ENCODE data around the gene MED13L.

MED13L gene

DNA sequence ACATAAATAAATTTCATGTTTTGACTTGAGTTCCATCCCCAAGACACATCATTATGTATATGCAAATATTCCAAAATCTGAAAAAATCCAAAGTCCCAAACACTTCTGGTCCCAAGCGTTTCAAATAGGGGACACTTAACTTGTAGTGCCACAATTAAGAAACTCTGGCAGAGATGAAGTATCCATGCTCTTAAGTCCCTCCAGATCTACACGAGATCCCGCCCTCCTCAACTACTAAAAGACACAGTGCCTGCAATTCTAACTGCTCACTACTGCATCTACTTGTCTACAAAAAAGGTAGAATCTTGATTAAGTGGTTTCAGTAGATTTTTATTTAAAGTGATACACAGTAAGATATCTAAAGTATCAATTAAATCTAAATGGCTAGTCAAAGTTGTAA is 97.0 kb downstream of the MED13L start:
- TF ChIP-seq EZH2phosphoT487 (conservative IDR thresholded peaks at IDR 0.05; ENCODE audit: low read length), result no peak
- TF ChIP-seq, protein P1, sequence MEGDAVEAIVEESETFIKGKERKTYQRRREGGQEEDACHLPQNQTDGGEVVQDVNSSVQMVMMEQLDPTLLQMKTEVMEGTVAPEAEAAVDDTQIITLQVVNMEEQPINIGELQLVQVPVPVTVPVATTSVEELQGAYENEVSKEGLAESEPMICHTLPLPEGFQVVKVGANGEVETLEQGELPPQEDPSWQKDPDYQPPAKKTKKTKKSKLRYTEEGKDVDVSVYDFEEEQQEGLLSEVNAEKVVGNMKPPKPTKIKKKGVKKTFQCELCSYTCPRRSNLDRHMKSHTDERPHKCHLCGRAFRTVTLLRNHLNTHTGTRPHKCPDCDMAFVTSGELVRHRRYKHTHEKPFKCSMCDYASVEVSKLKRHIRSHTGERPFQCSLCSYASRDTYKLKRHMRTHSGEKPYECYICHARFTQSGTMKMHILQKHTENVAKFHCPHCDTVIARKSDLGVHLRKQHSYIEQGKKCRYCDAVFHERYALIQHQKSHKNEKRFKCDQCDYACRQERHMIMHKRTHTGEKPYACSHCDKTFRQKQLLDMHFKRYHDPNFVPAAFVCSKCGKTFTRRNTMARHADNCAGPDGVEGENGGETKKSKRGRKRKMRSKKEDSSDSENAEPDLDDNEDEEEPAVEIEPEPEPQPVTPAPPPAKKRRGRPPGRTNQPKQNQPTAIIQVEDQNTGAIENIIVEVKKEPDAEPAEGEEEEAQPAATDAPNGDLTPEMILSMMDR (IDR thresholded peaks at IDR 0.05; ENCODE audit: insufficient read depth, low read length, poor library complexity, severe bottlenecking), result no peak
- Histone ChIP-seq H3K4me3 (ENCODE audit: insufficient read depth, low read length, poor library complexity, severe bottlenecking) (no peak overlapping the region), H3K27ac (ENCODE audit: low read depth, low read length) (no peak overlapping the region), H3F3A (ENCODE audit: insufficient read depth) (no peaks in the 10 kb centered on the region), H3K79me2 (ENCODE audit: insufficient read depth, low read length) (no peaks in the 10 kb centered on the region), H3K9ac (ENCODE audit: low read length) (no peak overlapping the region), H2AFZ (ENCODE audit: low read depth, low read length, severe bottlenecking) (no peak overlapping the region), H3K36me3 (ENCODE audit: low read length) (no peaks in the 10 kb centered on the region), H3K27me3 (ENCODE audit: low read length) (no peaks in the 10 kb centered on the region), H4K20me1 (ENCODE audit: low read depth, low read length) (peaks cover 18% of the 10 kb centered on the region), H3K4me2 (ENCODE audit: low read depth, low read length, poor library complexity, severe bottlenecking) (no peak overlapping the region), H3K9me3 (ENCODE audit: insufficient read depth, low read length) (no peaks in the 10 kb centered on the region), H3K9me2 (replicated peaks; ENCODE audit: insufficient read depth, low read length) (no peaks in the 10 kb centered on the region)

DNA sequence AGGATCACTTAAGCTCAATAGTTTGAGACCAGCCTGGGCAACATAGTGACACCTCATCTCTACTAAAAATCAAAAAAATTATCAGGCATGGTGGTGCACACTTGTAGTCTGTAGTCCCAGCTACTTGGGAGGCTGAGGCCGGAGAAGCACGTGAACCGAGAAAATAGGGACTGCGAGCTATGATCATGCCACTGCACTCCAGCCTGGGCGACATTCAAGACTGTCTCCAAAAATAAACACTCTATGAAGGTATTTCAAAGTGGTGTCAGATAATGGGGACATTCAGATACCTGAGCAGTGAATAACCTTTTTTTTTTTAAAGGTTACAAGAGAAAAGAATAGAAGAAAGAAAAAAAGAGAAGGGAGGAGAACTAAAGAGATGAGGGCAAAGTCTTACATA is 98.1 kb downstream of the MED13L start:
- TF ChIP-seq, protein P1 (IDR thresholded peaks at IDR 0.05; ENCODE audit: insufficient read depth, low read length, poor library complexity, severe bottlenecking), result no peak
- TF ChIP-seq EZH2phosphoT487 (conservative IDR thresholded peaks at IDR 0.05; ENCODE audit: low read length), result no peak
- H2AFZ ChIP-seq (ENCODE audit: low read depth, low read length, severe bottlenecking), result no peak overlapping the region
- no peaks in the 10 kb centered on the region for H3K27me3 ChIP-seq (ENCODE audit: low read length)
- no peaks in the 10 kb centered on the region for H3K36me3 ChIP-seq (ENCODE audit: low read length)
- H3K4me3 ChIP-seq (ENCODE audit: insufficient read depth, low read length, poor library complexity, severe bottlenecking), result no peak overlapping the region
- no peak overlapping the region for H3K27ac ChIP-seq (ENCODE audit: low read depth, low read length)
- H4K20me1 ChIP-seq (ENCODE audit: low read depth, low read length), result peaks cover 12% of the 10 kb centered on the region
- H3K9ac ChIP-seq (ENCODE audit: low read length), result no peak overlapping the region
- H3K9me2 ChIP-seq (replicated peaks; ENCODE audit: insufficient read depth, low read length), result no peaks in the 10 kb centered on the region
- no peaks in the 10 kb centered on the region for H3K79me2 ChIP-seq (ENCODE audit: insufficient read depth, low read length)
- H3K4me2 ChIP-seq (ENCODE audit: low read depth, low read length, poor library complexity, severe bottlenecking), result no peak overlapping the region
- H3K9me3 ChIP-seq (ENCODE audit: insufficient read depth, low read length), result no peaks in the 10 kb centered on the region
- H3F3A ChIP-seq (ENCODE audit: insufficient read depth), result no peaks in the 10 kb centered on the region

DNA sequence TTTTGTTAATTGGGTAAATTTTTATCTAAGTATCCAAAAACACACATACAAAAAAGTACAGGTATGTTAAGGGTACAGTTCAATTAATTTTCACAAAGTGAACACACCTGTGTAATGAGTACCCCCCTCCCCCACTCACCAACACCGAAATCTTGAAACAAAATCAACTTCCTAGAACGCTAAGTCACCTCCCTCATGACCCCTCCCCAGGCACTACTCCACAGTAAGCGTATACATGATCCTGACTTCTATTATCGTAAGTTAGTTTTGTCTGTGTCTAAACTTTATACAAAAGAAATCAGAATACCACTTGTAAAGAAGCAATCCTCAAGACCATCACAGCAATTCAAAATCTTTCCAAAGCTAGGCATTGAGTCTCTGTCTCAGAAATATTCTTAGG is 100.5 kb downstream of the MED13L start:
- Histone ChIP-seq H4K20me1 (ENCODE audit: low read depth, low read length) (peaks cover 17% of the 10 kb centered on the region), H3F3A (ENCODE audit: insufficient read depth) (no peaks in the 10 kb centered on the region), H3K4me2 (ENCODE audit: low read depth, low read length, poor library complexity, severe bottlenecking) (no peak overlapping the region), H3K9me3 (ENCODE audit: insufficient read depth, low read length) (no peaks in the 10 kb centered on the region), H3K9me2 (replicated peaks; ENCODE audit: insufficient read depth, low read length) (no peaks in the 10 kb centered on the region), H2AFZ (ENCODE audit: low read depth, low read length, severe bottlenecking) (no peak overlapping the region), H3K27me3 (ENCODE audit: low read length) (no peaks in the 10 kb centered on the region), H3K4me3 (ENCODE audit: insufficient read depth, low read length, poor library complexity, severe bottlenecking) (no peak overlapping the region), H3K36me3 (ENCODE audit: low read length) (no peaks in the 10 kb centered on the region), H3K27ac (ENCODE audit: low read depth, low read length) (no peak overlapping the region), H3K9ac (ENCODE audit: low read length) (no peak overlapping the region), H3K79me2 (ENCODE audit: insufficient read depth, low read length) (no peaks in the 10 kb centered on the region; the same call in 1 of the 2 replicates)
- TF ChIP-seq, protein P1 (IDR thresholded peaks at IDR 0.05; ENCODE audit: insufficient read depth, low read length, poor library complexity, severe bottlenecking), result no peak
- no peak for TF ChIP-seq EZH2phosphoT487 (conservative IDR thresholded peaks at IDR 0.05; ENCODE audit: low read length)

Measured in SU-DHL-6 (cell line).